GM21723 (cell line): ENCODE results near the gene C1orf116.

Experiments used
- ATAC-seq: cut with Tn5 transposase; IDR thresholded peaks from one replicate; pipeline ENCODE4 v1.9.1; 2021; ENCODE audit warnings: mild to moderate bottlenecking, moderate library complexity; ENCODE audit not compliant: unreplicated experiment

The C1orf116 gene

DNA sequence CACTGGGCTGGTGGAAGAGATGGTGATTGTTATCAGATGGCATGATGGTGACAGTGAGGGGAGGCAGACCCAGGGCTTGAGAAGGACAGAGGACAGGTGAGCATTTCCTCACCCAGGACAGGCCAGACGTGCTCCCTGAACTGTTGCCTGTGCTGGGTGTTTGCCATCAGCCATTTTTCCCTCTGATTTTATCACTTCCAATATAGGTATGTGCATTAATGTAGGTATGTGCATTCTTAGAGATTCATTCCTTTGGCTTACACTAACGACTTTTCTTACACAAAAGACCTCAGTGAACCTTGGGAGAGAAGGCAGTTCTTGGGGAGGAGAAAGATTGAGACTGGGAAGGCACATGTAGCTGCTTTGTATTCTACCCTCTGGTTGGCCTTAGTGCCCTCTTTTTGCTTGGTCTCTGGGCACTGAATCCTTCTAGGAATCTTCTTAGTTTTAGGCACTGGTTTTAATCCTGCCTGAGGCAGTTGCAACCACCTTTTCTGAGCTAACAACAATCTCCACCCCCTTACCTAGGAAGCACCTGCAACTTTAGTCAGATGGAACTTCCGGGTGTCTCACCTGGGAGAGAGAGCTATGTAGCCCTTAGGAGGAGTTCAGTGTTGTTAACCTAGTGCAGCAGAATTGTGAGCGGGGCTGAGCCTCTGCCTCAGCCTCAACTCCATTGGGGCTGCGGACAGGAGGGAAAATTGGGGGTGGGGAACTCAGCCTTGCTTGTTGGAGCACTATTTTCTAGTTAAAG, 30.9 kb downstream of the C1orf116 start:
- ATAC-seq = no peak

- no peak for ATAC-seq
Measured at GRCh38 chr1:207000651-207001291, 31.8 kb downstream of the C1orf116 start.

GRCh38 chr1:206998816-206999215, 33.7 kb downstream of the C1orf116 start:
- ATAC-seq = no peak

- no peak for ATAC-seq
Measured at GRCh38 chr1:206992790-206993189, 39.8 kb downstream of the C1orf116 start.

DNA sequence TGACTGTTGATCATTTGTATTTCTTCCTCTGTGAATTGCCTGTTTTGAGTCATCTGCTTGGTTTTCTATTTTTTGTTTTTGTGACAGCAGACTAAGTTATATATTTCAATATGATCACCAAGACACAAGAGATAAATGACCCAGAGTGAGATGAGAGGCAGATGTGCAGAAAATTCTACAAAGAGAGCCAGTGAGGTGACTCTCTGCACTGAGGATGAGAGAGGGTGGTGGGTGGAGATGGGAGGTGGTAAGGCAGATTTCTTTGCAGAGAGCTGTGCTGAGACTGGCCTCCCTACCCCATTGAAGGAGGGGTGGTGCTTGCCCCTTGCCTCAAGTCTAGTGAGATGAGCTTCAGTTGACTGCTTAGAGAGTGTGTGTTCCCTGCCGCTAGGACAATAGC, 44.7 kb downstream of the C1orf116 start:
- ATAC-seq = no peak

DNA sequence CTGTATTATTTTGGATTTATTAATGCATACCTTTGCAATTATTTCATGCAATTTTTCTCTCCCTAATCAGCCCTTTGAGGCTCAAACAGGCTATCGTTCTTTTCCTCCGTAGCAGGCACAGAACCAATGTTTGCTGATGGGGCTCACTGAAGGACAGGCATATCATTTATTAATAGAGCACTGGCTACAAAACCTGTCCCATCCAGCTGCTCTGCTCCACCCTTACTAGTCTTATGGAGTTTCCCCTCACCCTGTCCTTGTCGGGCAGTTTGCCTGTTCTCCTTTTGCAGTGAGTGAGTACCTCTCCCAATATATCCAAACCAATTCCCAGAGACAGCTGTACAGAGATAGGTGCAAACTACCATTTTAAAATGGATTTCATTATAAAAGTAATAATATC, 45.7 kb downstream of the C1orf116 start:
- ATAC-seq = no peak

DNA sequence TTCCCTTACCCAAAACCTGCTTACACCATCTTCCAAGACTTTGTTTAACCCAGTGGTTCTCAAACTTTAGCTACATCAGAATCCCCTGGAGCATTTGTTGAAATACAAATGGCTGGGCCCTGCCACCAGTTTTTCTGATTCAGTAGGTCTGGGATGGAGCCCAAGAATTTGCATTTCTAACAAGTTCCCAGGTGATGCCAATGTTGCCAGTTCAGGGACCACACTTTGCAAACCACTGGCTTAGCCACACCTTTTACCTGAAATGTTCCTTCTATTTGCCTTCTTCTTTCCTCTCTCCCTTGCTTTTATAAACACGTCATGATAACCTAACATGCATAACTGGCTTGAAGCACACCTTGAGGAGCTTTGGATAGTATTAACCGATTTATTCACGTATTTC, 46.2 kb downstream of the C1orf116 start:
- ATAC-seq = no peak

DNA sequence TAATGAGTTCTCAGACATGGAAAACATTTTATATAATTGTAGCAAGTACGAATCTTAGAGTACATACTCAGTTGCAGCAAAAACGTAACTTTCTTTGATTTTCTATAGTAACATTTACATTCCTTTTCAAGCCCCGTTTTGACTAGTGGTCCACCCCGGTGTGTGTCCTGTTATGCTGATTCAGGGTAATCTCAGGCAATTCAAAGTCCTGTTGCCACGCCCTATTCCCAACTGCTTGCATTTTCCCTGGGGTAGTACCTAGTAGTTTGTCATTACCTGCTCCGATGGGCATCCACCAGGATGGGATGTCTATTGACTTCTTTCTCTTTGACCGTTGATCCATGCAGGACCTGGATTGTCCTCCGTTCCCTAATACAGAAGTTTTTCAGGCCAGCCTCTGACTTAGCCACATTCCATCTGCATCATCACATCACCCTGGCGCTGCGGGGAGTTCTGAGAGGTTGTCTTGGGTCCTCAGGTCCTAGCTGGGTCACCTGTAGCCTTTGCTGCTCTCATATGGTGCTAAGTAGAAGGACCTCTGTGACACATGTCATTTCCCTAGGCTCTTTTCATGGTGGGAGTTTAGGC, 47.3 kb downstream of the C1orf116 start:
- no peak for ATAC-seq

DNA sequence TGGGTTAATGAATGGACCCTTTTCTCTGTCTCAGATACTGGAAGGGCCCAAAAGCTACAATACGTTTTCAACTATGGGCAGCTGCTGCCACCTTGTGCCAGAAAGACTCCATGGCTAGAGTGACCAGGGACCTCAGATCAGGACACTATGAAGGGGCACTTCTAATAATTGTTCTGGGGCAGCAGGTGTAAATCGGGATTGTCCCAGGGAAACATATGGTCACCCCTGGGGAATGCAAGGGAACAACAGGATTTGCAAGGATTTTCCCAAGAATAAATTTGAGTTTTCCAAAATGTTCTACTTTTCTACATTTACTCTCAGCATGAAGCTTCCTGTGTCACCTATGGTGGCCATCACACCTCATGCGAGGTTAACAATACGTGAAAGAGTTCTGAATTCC, 50.3 kb downstream of the C1orf116 start:
- no peak for ATAC-seq

DNA sequence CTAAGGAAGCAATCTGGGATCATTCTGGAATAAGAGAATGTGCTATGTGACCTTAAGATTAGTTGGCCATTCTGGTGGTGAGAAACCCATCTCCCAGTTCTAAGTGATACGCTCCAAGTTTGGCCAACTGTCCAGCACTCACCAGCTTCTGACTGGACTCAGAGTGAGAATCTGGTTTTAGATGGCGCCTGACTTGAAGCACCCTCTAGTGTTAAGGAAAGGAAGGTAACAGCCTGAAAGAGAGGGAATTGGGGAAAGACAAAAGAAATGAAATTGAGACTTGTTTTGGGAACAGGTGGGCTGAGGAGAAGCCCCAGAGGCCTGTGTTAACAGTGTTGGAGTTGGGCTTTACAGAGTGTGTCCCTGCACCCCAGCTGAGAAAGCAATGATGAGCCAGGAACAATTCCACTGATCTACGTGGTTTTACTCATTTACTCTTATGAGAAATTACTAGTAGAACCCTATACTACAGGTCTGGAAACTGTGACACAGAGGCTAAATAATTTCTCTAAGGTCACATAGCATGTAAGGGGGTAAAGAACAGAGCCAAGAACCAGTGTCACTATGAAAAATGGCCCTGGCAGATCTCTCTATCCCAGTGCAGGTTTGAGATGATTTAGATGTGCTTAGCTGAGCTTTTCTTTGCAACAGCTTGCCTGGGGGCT, 53.0 kb downstream of the C1orf116 start:
- no peak for ATAC-seq

- no peak for ATAC-seq
Measured at GRCh38 chr1:206978259-206978658, 54.3 kb downstream of the C1orf116 start.

DNA sequence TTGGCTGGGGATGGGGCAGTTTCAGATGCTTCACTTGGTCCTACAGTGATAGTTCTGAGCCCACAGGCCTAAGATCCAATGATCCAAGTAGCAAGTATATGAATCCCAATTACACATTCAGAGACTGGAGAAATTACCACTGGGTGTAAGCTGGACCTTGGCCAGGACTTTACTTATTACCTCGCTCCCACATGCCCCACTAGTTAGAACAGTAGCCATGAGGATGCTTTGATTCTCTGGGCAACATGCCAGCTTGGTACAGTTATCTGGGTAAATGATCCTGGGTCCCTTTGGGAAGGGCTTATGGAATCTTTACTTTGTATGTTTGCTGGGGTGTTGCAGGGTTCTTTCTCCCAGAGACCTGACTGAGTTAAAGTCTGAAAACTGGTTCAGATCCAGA, 57.2 kb downstream of the C1orf116 start:
- no peak for ATAC-seq

- ATAC-seq = no peak
Measured at GRCh38 chr1:206974140-206974539, 58.4 kb downstream of the C1orf116 start.

- ATAC-seq = no peak
Measured at GRCh38 chr1:206972728-206973127, 59.8 kb downstream of the C1orf116 start.

DNA sequence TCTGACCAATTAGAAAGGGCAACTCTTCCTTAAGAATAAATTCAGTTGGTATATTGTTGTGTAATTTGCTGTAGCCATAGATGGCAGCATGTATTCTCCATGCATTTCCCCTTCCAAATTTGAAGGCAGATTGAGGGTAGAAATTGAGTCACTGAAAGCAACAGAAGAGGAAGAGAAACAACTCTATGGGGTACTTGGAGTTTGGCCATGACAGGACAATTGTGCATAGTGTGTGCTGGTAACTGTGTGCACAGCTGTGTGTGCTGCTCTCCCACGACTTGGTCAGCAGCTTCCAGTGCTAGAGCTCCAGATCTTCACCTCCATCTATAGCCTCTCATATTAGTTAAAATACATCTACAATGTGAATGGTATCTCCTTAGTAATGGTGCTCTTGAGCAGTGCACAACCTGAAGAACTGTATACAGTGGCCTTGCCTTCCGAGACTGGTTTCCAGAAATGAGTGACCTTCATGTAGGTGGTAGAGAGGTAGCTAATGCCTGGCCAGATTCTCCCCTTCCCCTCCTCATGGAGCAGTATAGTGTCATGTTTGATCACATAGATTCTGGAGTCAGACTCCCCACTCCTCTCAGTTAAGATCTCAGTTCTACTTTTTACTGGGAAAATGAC, 61.4 kb downstream of the C1orf116 start:
- ATAC-seq = peak; percentile 69

DNA sequence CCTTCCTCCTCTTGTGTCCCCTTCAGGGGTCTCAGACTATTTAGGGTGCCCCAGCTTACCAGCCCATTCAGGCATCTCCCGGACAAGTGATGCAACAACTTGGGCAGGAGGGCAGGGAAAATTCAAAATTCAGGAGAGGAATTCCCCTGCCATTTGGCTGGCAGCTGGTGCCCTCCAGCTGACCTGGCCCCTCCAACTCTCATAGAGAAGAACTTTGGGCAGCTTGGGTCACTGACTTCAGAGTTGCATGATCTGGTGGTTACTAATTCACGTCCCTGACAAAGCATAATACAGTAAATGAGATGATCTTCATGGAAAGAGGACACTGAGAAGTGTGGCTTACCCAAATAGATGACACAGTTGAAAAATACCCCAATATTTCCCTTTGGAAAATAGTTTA, 62.1 kb downstream of the C1orf116 start, which contains the start of gene FCAMR:
TSS of gene FCAMR (minus strand) at position 15 of the 400 bp plus-strand sequence. CDS start 335 bp downstream, outside the sequence.
- ATAC-seq = no peak

DNA sequence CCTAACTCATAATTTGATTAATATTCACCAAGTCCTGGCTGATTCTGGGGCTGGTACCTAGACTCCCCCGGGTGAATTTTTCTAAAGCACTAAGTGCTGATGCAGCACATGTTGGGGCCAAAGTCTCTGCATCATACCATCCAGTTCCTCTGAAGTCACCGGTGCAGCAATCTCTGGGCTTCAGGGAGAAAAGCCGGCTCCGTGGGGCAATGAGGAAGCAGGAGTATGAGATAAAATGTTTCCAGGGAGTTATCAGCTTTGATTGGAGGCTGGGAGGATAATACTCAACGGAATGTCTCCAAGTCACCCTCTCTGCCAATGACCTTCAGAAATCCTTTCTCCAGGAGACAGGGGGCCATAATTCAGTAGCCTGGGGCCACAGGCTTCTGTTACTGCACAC, 63.5 kb downstream of the C1orf116 start:
- no peak for ATAC-seq
